Measurements from ENCODE around the gene COPS8.

Gene COPS8

GRCh38 chr2:237137626-237138323, 52.1 kb downstream of the COPS8 start:
- no peak for DNase-seq
- TF ChIP-seq GATA1 (IDR thresholded peaks at IDR 0.05; ENCODE audit: low read depth, low read length): no peak
- no peak for TF ChIP-seq POLR2A (IDR thresholded peaks at IDR 0.05; ENCODE audit: low read length)

DNA sequence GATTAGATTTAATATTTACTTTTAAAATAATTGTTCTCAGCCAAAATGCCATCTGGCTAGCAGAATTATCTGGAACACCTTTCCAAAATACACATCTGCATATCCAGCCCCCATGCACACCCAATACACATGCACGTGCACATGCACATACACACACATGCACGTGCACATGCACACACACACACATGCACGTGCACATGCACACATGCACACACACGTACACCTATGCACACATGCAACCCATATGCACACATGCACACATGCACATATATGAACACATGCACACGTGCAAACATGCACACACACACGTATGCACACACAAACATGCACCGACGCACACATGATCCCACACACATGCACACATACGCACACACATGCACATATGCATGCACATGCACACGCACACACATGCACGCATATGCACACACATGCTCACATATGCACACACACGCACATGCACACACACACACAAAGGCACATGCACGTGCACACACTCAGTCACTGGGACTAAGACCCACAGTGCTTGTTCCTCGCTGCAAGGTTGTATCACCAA, 53.5 kb downstream of the COPS8 start:
- no peak for DNase-seq
- TF ChIP-seq GATA1 (IDR thresholded peaks at IDR 0.05; ENCODE audit: low read depth, low read length): no peak
- no peak for TF ChIP-seq POLR2A (IDR thresholded peaks at IDR 0.05; ENCODE audit: low read length)

GRCh38 chr2:237140689-237141285, 55.1 kb downstream of the COPS8 start:
- no peak for DNase-seq
- TF ChIP-seq POLR2A (IDR thresholded peaks at IDR 0.05; ENCODE audit: low read length) (no peak), GATA1 (IDR thresholded peaks at IDR 0.05; ENCODE audit: low read depth, low read length) (no peak)

DNA sequence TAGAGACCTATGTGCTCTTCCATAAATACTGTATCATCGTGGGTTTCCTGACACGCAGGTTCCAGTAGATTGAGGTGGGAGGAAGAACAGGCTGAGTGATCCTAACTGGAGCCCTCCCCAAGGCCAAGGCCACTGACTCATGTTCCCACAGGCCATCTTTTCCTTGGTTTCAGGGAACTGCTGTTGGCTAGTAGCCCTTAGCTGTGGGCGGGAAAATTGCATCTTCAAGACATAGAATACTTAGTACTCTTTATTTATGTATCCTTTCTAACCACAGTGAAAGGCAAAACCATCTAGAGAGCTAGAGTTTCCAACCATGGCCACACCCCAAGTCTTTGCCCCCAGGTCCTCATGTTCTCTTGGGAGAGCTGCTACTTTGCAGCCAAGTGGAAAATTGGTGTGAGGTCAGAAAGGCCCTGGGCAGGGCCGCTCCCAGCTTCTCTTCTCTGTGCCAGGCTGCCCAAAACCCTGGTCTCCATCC, 55.9 kb downstream of the COPS8 start:
- TF ChIP-seq POLR2A (IDR thresholded peaks at IDR 0.05; ENCODE audit: low read length) (no peak), GATA1 (IDR thresholded peaks at IDR 0.05; ENCODE audit: low read depth, low read length) (no peak)
- no peak for DNase-seq

DNA sequence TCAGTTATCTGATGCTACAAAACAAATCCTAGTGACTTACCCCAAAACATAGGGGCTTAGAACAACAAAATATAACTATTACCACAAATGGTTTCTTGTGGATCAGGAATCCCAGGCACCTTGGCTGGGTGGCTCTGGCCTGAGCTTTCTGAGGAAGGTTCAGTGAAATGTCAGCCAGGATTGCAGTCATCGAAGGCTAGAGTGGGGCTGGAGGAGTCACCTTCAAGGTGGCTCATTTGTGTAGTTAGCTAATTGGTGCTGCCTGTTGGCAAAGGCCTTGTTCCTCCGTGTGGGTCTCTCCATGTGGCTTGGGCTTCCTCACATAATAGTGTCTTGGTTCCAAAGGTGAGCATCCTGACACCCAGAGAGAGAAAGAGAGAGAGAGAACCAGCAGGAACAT, 57.4 kb downstream of the COPS8 start:
- TF ChIP-seq GATA1 (IDR thresholded peaks at IDR 0.05; ENCODE audit: low read depth, low read length) (no peak), POLR2A (IDR thresholded peaks at IDR 0.05; ENCODE audit: low read length) (no peak)
- no peak for DNase-seq

DNA sequence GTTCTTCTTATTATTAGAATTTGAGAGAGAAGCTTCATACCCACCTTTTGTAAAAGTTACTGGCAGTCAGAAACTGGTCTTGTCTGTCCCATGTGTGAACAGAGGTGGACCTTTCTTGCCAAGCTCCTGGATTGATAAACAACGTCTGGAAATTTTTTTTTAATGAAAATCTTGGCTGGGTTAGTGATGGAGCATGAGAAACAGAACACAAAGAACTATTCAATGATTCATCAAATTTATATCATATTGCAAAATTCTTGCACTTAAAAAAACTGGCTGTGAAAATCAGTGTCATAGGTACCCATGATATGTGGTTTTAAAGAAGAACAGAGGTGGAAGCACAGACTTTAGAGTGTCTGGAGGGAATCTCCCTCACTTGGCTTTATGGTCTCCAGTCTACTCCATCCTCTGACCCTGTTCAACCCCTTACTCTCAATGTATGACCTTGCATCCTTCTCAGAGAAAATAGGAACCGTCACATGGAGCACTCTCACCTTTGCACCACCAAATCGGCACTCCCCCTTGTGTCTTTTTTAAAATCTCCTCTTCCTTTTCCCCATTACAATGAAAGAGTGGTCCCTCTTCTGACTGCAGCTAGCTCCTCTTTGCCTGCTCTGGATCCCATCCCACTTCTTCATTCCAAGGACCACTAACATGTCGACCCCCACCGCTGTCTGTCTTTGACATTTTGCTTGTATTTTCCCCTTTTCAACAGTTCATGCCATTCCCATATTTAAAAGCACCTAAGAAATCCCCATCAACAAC, 58.2 kb downstream of the COPS8 start:
- TF ChIP-seq GATA1 (IDR thresholded peaks at IDR 0.05; ENCODE audit: low read depth, low read length) (no peak), POLR2A (IDR thresholded peaks at IDR 0.05; ENCODE audit: low read length) (no peak)
- no peak for DNase-seq

DNA sequence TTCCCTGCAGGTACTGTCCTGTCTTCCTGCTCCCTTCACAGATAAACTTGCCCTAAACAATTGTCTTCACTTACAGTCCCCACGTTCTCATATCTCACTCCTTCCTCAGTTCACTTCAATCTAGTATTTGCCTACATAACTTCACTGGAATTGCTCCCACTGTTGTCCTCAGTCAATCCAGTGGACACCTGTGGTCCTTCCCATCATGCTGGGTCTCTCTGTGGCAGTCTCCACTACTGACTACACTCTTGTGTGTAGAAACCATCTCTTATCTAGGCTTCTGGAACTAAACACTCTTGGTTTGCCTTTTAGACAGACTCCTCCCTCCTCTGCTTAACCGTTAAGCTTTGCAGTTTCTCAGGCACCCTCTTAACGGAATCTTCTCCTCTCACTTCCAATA, 58.8 kb downstream of the COPS8 start:
- no peak for DNase-seq
- no peak for TF ChIP-seq GATA1 (IDR thresholded peaks at IDR 0.05; ENCODE audit: low read depth, low read length)
- TF ChIP-seq POLR2A (IDR thresholded peaks at IDR 0.05; ENCODE audit: low read length): no peak

- no peak for TF ChIP-seq POLR2A (IDR thresholded peaks at IDR 0.05; ENCODE audit: low read length)
- TF ChIP-seq GATA1 (IDR thresholded peaks at IDR 0.05; ENCODE audit: low read depth, low read length): no peak
- peak; percentile 2 to 7 for DNase-seq
Measured at GRCh38 chr2:237147317-237147716, 61.6 kb downstream of the COPS8 start.

- TF ChIP-seq GATA1 (IDR thresholded peaks at IDR 0.05; ENCODE audit: low read depth, low read length): no peak
- no peak for TF ChIP-seq POLR2A (IDR thresholded peaks at IDR 0.05; ENCODE audit: low read length)
- no peak for DNase-seq
Measured at GRCh38 chr2:237148624-237149023, 62.9 kb downstream of the COPS8 start.

DNA sequence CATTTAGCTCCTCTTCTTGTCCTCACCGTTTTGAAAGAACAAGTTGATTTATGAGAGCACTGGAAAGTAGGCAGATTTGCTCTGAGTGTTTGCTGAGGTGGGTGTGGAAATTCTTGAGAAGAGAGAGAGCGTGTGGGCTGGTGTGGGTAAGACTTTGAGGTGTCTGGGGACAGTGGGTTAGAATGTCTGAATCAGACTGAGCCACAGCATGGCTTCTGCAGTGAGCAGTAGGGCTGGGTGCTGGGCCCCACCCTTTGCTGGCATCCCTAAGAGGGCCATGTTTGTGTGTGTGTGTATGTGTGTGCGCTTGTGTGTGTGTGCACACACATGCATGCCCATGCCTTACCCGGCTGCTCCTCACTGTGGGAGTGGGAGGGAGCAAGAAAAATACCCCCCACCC, 63.7 kb downstream of the COPS8 start:
- no peak for DNase-seq
- no peak for TF ChIP-seq POLR2A (IDR thresholded peaks at IDR 0.05; ENCODE audit: low read length)
